Chondrocyte (in vitro differentiated cells): Measurements from ENCODE around the gene FGD4. TPM values are rescaled to one million over a fixed set of nuclear protein-coding genes. Genes with fewer than 3 reads are reported as not detected.

Experiments used
- DNase-seq: peaks from one replicate; pipeline ENCODE4 v3.0.0; 2021; ENCODE audit warnings: mixed read lengths, low spot score
- H3K27ac Mint-ChIP-seq: one replicate; pipeline ENCODE4 v1.8.0; 2021; ENCODE audit warnings: mild to moderate bottlenecking, moderate library complexity, mixed read lengths; ENCODE audit not compliant: unreplicated experiment
- H3K27me3 Mint-ChIP-seq: 2 replicates; pipeline ENCODE4 v1.8.0; 2021; ENCODE audit warnings: low read depth, mixed read lengths
- H3K36me3 Mint-ChIP-seq: 2 replicates; pipeline ENCODE4 v1.8.0; 2021; ENCODE audit warnings: low read depth, mixed read lengths
- H3K4me1 Mint-ChIP-seq: 2 replicates; pipeline ENCODE4 v1.8.0; 2021; ENCODE audit warnings: low read depth, mild to moderate bottlenecking, mixed read lengths
- H3K4me3 Mint-ChIP-seq: one replicate; pipeline ENCODE4 v1.8.0; 2021; ENCODE audit warnings: mild to moderate bottlenecking, moderate library complexity, mixed read lengths; ENCODE audit not compliant: unreplicated experiment
- H3K9me3 Mint-ChIP-seq: 2 replicates; pipeline ENCODE4 v1.8.0; 2021; ENCODE audit warnings: low read depth, mixed read lengths
- total RNA-seq: library from RNA; stranded (reverse); gene quantifications from 3 replicates; pipeline ENCODE4 v1.2.1, GENCODE V29; 2021
- TF ChIP-seq, protein P1 (sequence below): fragments of 200-600 bp; sonication (generic); IDR thresholded peaks from 2 replicates; pipeline ENCODE4 v1.5.0; 2021; ENCODE audit warnings: antibody characterized with exemption, mild to moderate bottlenecking, moderate library complexity

Gene FGD4
- total RNA-seq, 1 donor from 2014 or later, result 8.7 TPM

DNA sequence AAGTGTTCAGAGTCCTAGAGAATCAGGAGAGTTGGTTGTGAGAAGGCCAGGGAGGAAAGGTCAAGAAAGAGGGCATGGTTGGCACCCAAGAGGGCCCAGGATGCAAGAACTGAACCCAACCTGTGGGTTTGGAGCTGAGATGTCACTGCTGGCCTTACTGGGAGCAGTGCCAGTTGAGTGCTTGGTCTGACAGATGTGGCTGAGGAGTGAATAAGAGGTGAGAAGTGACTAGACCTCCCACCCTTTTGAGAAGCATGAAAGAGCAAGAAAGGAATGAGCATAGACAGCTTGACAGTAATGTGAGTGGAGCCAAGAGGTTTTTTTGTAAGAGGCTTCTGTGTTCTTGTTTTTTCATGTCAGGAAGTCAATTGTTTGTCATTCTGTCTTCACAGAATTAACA, 95.3 kb downstream of the FGD4 start:
- Mint-ChIP-seq H3K4me1 (no peaks in the 10 kb centered on the region), H3K36me3 (no peaks in the 10 kb centered on the region), H3K27me3 (no peaks in the 10 kb centered on the region), H3K4me3 (no peak overlapping the region), H3K9me3 (no peaks in the 10 kb centered on the region), H3K27ac (no peak overlapping the region)
- TF ChIP-seq, protein P1, sequence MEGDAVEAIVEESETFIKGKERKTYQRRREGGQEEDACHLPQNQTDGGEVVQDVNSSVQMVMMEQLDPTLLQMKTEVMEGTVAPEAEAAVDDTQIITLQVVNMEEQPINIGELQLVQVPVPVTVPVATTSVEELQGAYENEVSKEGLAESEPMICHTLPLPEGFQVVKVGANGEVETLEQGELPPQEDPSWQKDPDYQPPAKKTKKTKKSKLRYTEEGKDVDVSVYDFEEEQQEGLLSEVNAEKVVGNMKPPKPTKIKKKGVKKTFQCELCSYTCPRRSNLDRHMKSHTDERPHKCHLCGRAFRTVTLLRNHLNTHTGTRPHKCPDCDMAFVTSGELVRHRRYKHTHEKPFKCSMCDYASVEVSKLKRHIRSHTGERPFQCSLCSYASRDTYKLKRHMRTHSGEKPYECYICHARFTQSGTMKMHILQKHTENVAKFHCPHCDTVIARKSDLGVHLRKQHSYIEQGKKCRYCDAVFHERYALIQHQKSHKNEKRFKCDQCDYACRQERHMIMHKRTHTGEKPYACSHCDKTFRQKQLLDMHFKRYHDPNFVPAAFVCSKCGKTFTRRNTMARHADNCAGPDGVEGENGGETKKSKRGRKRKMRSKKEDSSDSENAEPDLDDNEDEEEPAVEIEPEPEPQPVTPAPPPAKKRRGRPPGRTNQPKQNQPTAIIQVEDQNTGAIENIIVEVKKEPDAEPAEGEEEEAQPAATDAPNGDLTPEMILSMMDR, result no peak
- DNase-seq, result no peak

GRCh38 chr12:32496946-32497345, 97.6 kb downstream of the FGD4 start:
- H3K4me3 Mint-ChIP-seq, result no peak overlapping the region
- DNase-seq, result no peak

GRCh38 chr12:32497864-32498263, 98.5 kb downstream of the FGD4 start:
- Mint-ChIP-seq H3K4me1 (peaks cover 6% of the 10 kb centered on the region), H3K27me3 (no peaks in the 10 kb centered on the region), H3K4me3 (no peak overlapping the region), H3K27ac (no peak overlapping the region), H3K9me3 (no peaks in the 10 kb centered on the region), H3K36me3 (no peaks in the 10 kb centered on the region)
- TF ChIP-seq, protein P1, result no peak
- no peak for DNase-seq

More at GRCh38 chr12:32496946-32497345, 97.6 kb downstream of the FGD4 start:
- peaks cover 3% of the 10 kb centered on the region for H3K4me1 Mint-ChIP-seq
- no peaks in the 10 kb centered on the region for H3K9me3 Mint-ChIP-seq
- no peaks in the 10 kb centered on the region for H3K36me3 Mint-ChIP-seq
- TF ChIP-seq, protein P1, result no peak
- H3K27ac Mint-ChIP-seq, result no peak overlapping the region
- no peaks in the 10 kb centered on the region for H3K27me3 Mint-ChIP-seq

GRCh38 chr12:32499048-32499447, 99.7 kb downstream of the FGD4 start:
- no peaks in the 10 kb centered on the region for H3K27me3 Mint-ChIP-seq
- no peak overlapping the region for H3K27ac Mint-ChIP-seq
- H3K4me3 Mint-ChIP-seq, result no peak overlapping the region
- no peaks in the 10 kb centered on the region for H3K9me3 Mint-ChIP-seq
- TF ChIP-seq, protein P1, result no peak
- H3K36me3 Mint-ChIP-seq, result no peaks in the 10 kb centered on the region
- no peak for DNase-seq
- H3K4me1 Mint-ChIP-seq, result peaks cover 6% of the 10 kb centered on the region

- TF ChIP-seq, protein P1, result no peak
- no peak for DNase-seq
- H3K4me1 Mint-ChIP-seq, result peaks cover 6% of the 10 kb centered on the region
- H3K27me3 Mint-ChIP-seq, result peaks cover 2% of the 10 kb centered on the region
- no peaks in the 10 kb centered on the region for H3K36me3 Mint-ChIP-seq
- H3K27ac Mint-ChIP-seq, result no peak overlapping the region
- no peak overlapping the region for H3K4me3 Mint-ChIP-seq
- H3K9me3 Mint-ChIP-seq, result no peaks in the 10 kb centered on the region
These were observed 102.5 kb downstream of the FGD4 start for GRCh38 chr12:32501835-32502333.
